NCI-H774 (cell line): ENCODE measurements around the gene IRF6.

ENCODE experiments used
- DNase-seq: peaks from one replicate; lab custom pipeline; 2025; lab: John Stamatoyannopoulos, UW

Gene IRF6

GRCh38 chr1:209805875-209806760 is at the start of gene IRF6:
IRF6 (minus strand) TSS chr1:209806142; CDS start chr1:209801413, 4,729 bp downstream.
- peak; percentile 89 for DNase-seq

GRCh38 chr1:209855623-209856022 is 49.7 kb upstream of the IRF6 start:
- DNase-seq: no peak

GRCh38 chr1:209855006-209855405 is 49.1 kb upstream of the IRF6 start:
- DNase-seq: no peak

DNA sequence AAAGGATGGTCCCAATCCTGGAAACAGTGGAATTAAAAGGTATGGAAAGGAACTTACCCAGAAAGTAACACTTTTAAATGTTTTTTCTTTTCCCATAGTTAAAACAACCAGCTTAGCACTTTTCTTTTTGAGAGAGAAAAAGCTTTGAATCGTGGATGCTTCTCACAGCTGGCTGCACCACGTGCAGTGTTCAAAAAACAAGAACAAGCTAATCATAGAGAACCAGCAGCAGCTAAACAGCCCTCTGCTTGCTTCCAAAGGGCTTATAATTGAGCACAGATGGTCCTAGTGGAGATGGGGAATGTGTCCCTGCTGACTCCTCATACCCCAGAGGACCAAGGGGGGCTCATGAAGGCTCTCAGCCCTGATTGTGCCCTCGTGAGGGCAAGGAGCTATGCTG is 48.3 kb upstream of the IRF6 start:
- DNase-seq: no peak

- DNase-seq: no peak
Observed at GRCh38 chr1:209853676-209854075, 47.7 kb upstream of the IRF6 start.

DNA sequence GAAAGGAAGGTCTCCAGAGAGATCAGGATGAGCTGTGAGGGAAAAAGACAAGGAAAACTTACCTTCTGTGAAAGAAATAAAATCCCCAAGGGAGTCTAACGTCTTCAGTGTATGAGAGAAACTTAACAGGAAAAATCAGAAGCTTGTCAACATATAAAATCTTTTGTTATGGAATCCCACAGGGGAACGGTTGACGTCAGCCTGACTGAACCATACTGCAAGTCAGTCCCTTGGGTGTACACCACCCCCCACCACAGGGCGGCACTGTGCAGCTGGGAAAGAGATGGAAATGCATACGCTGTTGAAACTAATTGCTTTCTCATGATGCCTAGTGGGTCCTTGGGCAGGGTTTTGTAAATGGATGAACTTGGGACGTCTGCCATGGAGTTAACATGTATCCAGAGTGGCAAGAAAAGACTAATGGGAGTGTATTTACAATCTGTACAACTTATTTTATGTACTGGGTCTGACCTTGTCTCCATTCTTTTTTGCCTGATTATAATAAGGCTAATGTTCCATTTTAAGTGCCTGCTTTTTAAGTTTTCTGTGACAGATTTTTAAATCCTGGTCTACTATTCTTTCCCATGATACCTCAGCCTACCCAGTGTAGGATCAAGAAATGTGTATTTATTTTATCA is 44.5 kb upstream of the IRF6 start:
- no peak for DNase-seq

DNA sequence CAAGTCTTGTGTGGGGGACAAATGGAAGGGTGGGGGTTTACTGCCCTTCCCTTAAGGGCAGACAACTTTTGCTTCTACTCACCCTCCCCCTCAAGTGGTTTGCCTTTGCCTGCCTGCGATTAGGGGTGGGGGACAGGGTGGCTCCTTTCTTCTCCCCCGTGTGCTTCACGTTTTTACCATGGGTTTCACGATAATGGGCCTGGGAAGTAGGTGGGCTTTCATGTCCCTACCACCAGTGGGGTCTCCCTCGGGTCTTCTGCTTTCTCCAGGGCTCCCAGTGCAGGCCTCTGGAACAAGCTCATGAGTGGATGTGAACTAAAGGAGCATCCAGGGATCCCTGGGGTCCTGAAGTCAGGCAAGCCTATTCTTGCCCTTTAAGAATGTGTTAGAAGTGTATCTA is 43.4 kb upstream of the IRF6 start:
- no peak for DNase-seq

GRCh38 chr1:209845408-209845725 is 39.4 kb upstream of the IRF6 start:
- peak; percentile 61 for DNase-seq

DNA sequence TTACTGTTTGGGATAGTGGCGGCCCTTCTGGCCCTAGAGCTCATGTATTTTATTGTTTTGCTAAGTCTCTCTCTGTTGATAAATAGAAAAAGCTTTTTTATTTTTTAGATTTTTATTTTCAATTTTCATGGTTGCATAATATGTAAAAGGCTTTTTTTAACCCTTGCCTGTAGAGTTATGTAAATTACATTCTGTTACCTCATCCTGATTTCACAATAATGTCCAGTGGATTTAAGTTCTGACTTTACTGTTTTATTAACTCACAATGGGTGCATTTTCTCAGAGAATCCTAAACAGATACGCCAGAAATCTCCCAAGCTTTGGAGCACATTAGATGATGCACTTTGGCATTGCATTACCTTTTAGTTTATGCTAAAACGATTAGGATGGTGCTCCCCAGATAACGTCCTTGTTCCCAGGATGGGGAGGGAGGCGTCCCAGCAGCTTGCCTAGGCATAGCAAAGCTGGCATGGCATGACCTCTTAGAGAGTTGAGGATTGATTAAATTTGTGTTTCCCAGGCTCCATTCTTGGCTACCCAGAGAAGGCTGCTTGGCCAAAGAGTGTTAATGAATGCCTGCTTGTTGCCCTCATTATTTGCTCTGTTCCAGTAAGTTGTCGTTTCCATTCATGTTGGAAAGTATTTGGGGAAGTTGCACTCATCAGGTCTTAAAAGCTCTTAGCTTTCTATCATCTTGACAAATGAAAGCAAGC is 38.9 kb upstream of the IRF6 start:
- DNase-seq: no peak

DNA sequence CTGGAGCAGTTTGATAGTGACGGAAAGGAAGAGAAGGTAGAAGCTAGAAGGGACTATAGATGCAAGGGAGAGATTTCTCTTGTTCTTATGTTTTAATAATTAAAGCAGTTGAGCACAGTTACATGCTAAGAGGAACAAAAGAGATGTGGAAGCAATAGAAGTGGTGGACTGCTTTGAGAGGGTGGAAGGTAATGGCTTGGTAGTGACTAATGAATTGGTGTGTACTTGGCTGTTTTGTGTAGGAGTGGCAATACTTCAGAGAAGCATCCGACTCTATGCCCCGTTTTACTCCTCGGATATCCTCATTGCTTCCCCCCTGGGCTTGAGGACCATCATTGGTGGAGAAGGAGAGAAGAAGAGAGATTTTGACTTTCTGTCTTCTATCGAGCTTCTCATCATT is 34.7 kb upstream of the IRF6 start:
- DNase-seq: no peak

- no peak for DNase-seq
Observed at GRCh38 chr1:209839875-209840546, 34.1 kb upstream of the IRF6 start.

GRCh38 chr1:209838537-209838936 is 32.6 kb upstream of the IRF6 start:
- DNase-seq: no peak

DNA sequence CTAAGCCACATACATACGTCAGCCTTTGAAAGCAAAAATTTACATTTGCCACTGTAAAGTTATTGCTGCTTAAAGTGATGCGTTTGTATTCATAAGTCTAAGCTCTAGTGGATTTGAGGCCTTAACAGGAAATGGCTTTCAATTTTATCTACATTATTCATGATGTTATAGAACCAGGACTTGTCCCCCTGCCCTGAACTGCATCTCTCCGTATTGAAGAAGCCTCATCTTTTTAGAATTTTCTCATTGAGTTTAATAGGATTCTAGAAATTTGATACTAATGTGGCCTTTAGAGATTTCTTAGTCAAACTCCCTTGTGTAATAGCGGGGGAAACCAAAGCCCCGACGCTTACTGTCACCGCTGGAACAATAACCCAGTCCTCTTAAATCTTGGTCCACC is 31.7 kb upstream of the IRF6 start:
- DNase-seq: no peak

GRCh38 chr1:209835782-209836298 is 29.9 kb upstream of the IRF6 start:
- DNase-seq: no peak

DNA sequence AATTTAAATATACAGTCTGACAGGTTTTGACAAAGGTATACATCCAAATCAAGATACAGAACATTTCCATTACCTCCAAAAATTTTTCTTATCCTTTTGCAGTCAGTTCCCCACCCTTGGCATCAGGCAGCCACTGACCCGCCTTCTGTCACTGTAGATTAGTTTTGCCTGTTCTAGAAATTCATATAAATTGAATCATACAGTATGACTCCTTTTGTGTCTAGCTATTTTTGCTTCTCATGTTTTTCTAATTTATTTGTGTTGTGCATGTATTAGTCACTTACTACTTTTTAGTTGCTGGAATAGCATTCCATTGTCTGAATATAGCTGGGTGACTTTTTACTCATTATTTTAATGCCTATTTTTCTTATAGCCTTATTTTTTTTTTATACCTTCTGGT is 25.7 kb upstream of the IRF6 start:
- DNase-seq: no peak

DNA sequence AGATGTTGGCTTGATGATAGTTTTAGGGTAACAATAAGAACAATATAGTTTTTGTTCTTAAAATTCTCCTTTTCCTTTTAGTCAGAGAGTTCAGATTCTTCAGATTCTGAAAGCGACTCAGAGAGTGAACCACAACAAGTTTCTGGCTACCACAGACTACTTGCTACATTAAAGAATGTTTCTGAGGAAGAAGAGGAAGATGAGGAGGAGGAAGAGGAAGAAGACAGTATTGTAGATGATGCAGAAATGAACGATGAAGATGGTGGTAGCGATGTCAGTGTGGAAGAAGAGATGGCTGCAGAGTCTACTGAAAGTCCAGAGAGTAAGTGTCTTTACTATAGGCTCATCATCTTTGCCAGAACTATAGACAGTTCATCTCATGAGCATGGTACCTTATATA is 24.8 kb upstream of the IRF6 start:
- DNase-seq: no peak

DNA sequence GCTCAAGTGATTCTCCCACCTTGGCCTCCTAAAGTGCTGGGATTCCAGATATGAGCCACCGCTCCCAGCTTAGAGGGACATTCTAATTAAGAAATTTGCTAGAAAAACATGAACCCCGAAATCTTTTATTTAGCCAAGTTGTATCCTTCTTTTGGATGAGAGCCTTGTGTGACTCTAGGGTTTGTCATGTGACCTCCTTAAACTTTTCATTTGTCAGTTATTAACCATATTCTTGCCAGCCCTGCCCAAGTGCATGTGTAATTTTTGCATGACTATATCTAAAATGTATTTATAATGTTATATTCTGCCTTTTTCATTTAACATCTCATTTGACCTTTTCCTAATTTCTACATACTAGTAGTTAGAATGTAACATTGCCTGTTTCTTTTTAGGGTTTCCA is 23.8 kb upstream of the IRF6 start:
- DNase-seq: no peak

DNA sequence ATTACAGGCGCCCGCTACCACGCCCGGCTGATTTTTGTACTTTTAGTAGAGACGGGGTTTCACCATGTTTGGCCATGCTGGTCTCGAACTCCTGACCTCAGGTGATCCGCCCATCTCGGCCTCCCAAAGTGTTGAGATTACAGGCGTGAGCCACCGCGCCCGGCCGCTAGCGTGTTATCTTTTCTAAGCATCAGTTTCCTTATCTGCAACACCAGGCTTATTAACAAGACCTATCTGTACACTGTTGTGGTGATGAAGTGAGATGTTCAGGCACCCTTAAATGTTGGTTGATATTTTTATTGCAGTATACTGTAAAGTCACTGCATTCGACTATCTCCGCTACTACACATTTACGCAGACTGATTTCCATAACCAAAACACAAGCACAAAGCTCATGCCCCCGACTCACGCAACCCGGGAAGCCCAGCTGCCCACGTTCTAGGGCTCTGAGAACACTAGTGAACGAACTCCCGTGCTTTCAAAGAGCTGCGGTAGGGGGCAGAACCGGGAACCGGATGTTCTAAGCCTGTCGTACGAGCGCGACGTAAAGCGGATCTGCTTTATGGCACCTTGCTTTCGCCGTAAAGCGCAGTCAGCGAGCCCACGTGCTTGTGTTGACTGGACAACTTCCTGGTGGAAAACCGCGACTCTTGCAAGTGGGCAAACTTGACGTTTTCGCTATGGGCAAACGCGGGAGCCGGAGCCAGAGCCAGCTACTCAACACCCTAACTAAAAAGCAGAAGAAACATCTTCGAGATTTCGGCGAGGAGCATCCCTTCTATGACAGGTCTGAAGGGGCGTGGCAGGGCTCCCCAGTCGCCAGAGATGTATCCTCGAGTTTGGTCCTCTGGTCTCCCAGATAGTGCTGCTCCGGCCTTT is 21.7 kb upstream of the IRF6 start, which contains the start of gene UTP25:
Gene UTP25 (plus strand): TSS at position 589 of the 879 bp plus-strand sequence. CDS start 92 bp downstream, at position 681.
- peak; percentile 95 for DNase-seq

- DNase-seq: no peak
Observed at GRCh38 chr1:209825591-209826434, 19.9 kb upstream of the IRF6 start.
